GM12878 (cell line): ENCODE measurements around the gene CLCN2. TPM values are rescaled to one million over a fixed set of nuclear protein-coding genes. Genes with fewer than 3 reads are reported as not detected.

Source experiments
- ATAC-seq: fragments of 200-7000 bp; cut with Tn5 transposase; 3 replicates; pipeline ENCODE4 v1.9.1; 2020; ENCODE audit warnings: mild to moderate bottlenecking, moderate library complexity
- BruUV-seq: library from RNA; stranded (reverse); fragments of 400-500 nt; replicated peaks from 2 replicates; lab custom pipeline; 2021; lab: Mats Ljungman, UMichigan
- CTCF ChIA-PET: fragments of 300-600 bp; sonication (Branson Sonifier 250); formaldehyde crosslinking; extraction: SDS; loops from one replicate; lab custom pipeline; 2021; ENCODE audit warnings: inconsistent platforms; lab: Yijun Ruan, JAX
- POLR2A ChIA-PET: fragments of 350-600 bp; formaldehyde crosslinking; extraction: SDS; loops from one replicate; lab custom pipeline; 2021; ENCODE audit warnings: inconsistent platforms; lab: Charles Lee
- RAD21 ChIA-PET: fragments of 300-600 bp; sonication (Branson Sonifier 250); formaldehyde crosslinking; loops from one replicate; lab custom pipeline; 2023; ENCODE audit warnings: antibody characterized with exemption; ENCODE audit not compliant: unreplicated experiment; lab: Charles Lee
- SMC1A ChIA-PET: fragments of 300-600 bp; sonication (Branson Sonifier 250); formaldehyde crosslinking; loops from one replicate; lab custom pipeline; 2023; ENCODE audit not compliant: unreplicated experiment, uncharacterized antibody; lab: Charles Lee
- DNase-seq: peaks from one replicate; pipeline ENCODE4 v3.0.0-alpha.2; 2011; ENCODE audit warnings: low read depth, low spot score
- FAIRE-seq: peaks from 3 replicates; lab custom pipeline; 2011; peaks lifted over from hg19 to GRCh38; lab: Jason Lieb, UNC
- H2AFZ ChIP-seq: 2 replicates; pipeline ENCODE4 v1.6.0; 2011; ENCODE audit warnings: low read depth, low read length, control low read depth; ENCODE audit not compliant: control insufficient read depth
- H3K27ac ChIP-seq: 2 replicates; pipeline ENCODE4 v1.5.1; 2011; ENCODE audit warnings: control low read depth; ENCODE audit not compliant: control insufficient read depth, insufficient read depth
- H3K27me3 ChIP-seq, 2 experiments: replicated peaks in 1 of 2; 2 replicates each; pipeline versions ENCODE4 v1.6.0 to v1.6.1; 2011; ENCODE audit warnings: low read length in 1 of 2; ENCODE audit not compliant: control insufficient read depth in 2 of 2, insufficient read depth in 2 of 2
- H3K36me3 ChIP-seq, 2 experiments: 2 replicates each; pipeline ENCODE4 v1.5.1; 2011; ENCODE audit warnings: low read length in 1 of 2; ENCODE audit not compliant: control insufficient read depth in 2 of 2, insufficient read depth in 2 of 2
- H3K4me1 ChIP-seq: 2 replicates; pipeline ENCODE4 v1.6.1; 2011; ENCODE audit warnings: mild to moderate bottlenecking, low read length, moderate library complexity, mixed read lengths; ENCODE audit not compliant: control insufficient read depth, insufficient read depth
- H3K4me2 ChIP-seq: 2 replicates; pipeline ENCODE4 v1.6.0; 2011; ENCODE audit warnings: control low read depth; ENCODE audit not compliant: control insufficient read depth, insufficient read depth
- H3K4me3 ChIP-seq: fragments of 200-600 bp; sonication (generic); 2 replicates; pipeline ENCODE4 v1.5.1; 2016
- H3K79me2 ChIP-seq: 2 replicates; pipeline ENCODE4 v1.6.0; 2011; ENCODE audit warnings: low read length; ENCODE audit not compliant: control insufficient read depth, insufficient read depth
- H3K9ac ChIP-seq: 2 replicates; pipeline ENCODE4 v1.8.0; 2011; ENCODE audit warnings: low read length, control low read depth, mixed read lengths; ENCODE audit not compliant: control insufficient read depth, insufficient read depth
- H3K9me3 ChIP-seq: replicated peaks from 3 replicates; pipeline ENCODE4 v1.5.1; 2011; ENCODE audit warnings: mild to moderate bottlenecking, low read length; ENCODE audit not compliant: control insufficient read depth, insufficient read depth
- H4K20me1 ChIP-seq: 2 replicates; pipeline ENCODE4 v1.6.0; 2011; ENCODE audit not compliant: control insufficient read depth, insufficient read depth
- ATF7 ChIP-seq: fragments of 450-650 bp; IDR thresholded peaks from 2 replicates; pipeline ENCODE4 v1.6.1; 2016; ENCODE audit warnings: low read depth, mild to moderate bottlenecking
- CBFB ChIP-seq: IDR thresholded peaks from 2 replicates; pipeline ENCODE4 v1.6.1; 2016; ENCODE audit warnings: antibody characterized with exemption, low read depth
- CBX3 ChIP-seq: fragments of 200-600 bp; sonication (generic); IDR thresholded peaks from 2 replicates; pipeline ENCODE4 v1.6.1; 2016; ENCODE audit warnings: low read depth, borderline replicate concordance
- CREM ChIP-seq: IDR thresholded peaks from 2 replicates; pipeline ENCODE4 v1.6.1; 2014; ENCODE audit warnings: antibody characterized with exemption, low read depth
- ESRRA ChIP-seq: IDR thresholded peaks from 2 replicates; pipeline ENCODE4 v1.6.1; 2012; ENCODE audit warnings: mild to moderate bottlenecking, low read length, improper control_type of control experiment
- HDAC6 ChIP-seq: fragments of 200-600 bp; sonication (generic); IDR thresholded peaks from one replicate; pipeline ENCODE4 v1.8.0; 2017; ENCODE audit warnings: antibody characterized with exemption; ENCODE audit not compliant: unreplicated experiment
- MYB ChIP-seq: fragments of 150-350 bp; IDR thresholded peaks from 2 replicates; pipeline ENCODE4 v1.6.1; 2014; ENCODE audit warnings: mild to moderate bottlenecking, low read depth, low read length, borderline replicate concordance
- MYC ChIP-seq: IDR thresholded peaks from 2 replicates; pipeline ENCODE4 v1.6.1; 2011; ENCODE audit warnings: mild to moderate bottlenecking, low read length, moderate library complexity, inconsistent platforms; ENCODE audit not compliant: insufficient read depth, insufficient replicate concordance, insufficient read length, severe bottlenecking
- NFYA ChIP-seq: IDR thresholded peaks from 2 replicates; pipeline ENCODE4 v1.6.1; 2011; ENCODE audit warnings: low read depth, mild to moderate bottlenecking, low read length, improper control_type of control experiment, borderline replicate concordance
- POLR2AphosphoS5 ChIP-seq: IDR thresholded peaks from 2 replicates; pipeline ENCODE4 v1.6.1; 2011; ENCODE audit warnings: mild to moderate bottlenecking, low read length, inconsistent platforms
- POU2F2 ChIP-seq: IDR thresholded peaks from 3 replicates; pipeline ENCODE4 v1.6.1; 2011; ENCODE audit warnings: low read depth, mild to moderate bottlenecking, low read length, borderline replicate concordance
- RAD21 ChIP-seq: IDR thresholded peaks from 2 replicates; pipeline ENCODE4 v1.6.1; 2011; ENCODE audit warnings: mild to moderate bottlenecking, low read depth, low read length, moderate library complexity; ENCODE audit not compliant: insufficient read depth
- RCOR1 ChIP-seq: conservative IDR thresholded peaks from 2 replicates; pipeline ENCODE4 v1.6.1; 2012; ENCODE audit warnings: low read depth, low read length, improper control_type of control experiment
- SMAD1 ChIP-seq: fragments of 450-650 bp; IDR thresholded peaks from 2 replicates; pipeline ENCODE4 v1.6.1; 2018; ENCODE audit warnings: mild to moderate bottlenecking, low read depth; ENCODE audit not compliant: partially characterized antibody
- SRF ChIP-seq, 2 experiments: IDR thresholded peaks; 2 replicates each; pipeline ENCODE4 v1.6.1; 2011; ENCODE audit warnings: low read depth in 2 of 2, low read length in 2 of 2, mild to moderate bottlenecking in 1 of 2, moderate library complexity in 1 of 2
- SUZ12 ChIP-seq: fragments of 200-600 bp; sonication (generic); IDR thresholded peaks from one replicate; pipeline ENCODE4 v1.6.1; 2018; ENCODE audit warnings: antibody characterized with exemption, mild to moderate bottlenecking; ENCODE audit not compliant: unreplicated experiment
- WGBS: methylation state at CpG from one replicate; pipeline ENCODE4 v1.1.6; 2016; ENCODE audit warnings: low lambda C conversion rate; ENCODE audit not compliant: insufficient replicate concordance, insufficient coverage; ENCODE audit errors: missing lambda C conversion rate; 5-methylcytosine and 5-hydroxymethylcytosine counted together
- in situ Hi-C: fragments of 300-500 bp; cut with MboI; formaldehyde crosslinking; loops from 9 replicates; pipeline ENCODE4 v1.14.3; 2018; ENCODE audit warnings: mixed read lengths
- intact Hi-C: fragments of 100-400 bp; cut with micrococcal nuclease; formaldehyde crosslinking; loops from one replicate; pipeline ENCODE4 v1.14.2; 2022; ENCODE audit not compliant: unreplicated experiment
- polyA plus RNA-seq, 11 experiments: library from polyadenylated mRNA; depleted of rRNA in 4 of 11; unstranded in 6 of 11; stranded (reverse) in 5 of 11; fragments of >200 nt; fragmentation: Nextera tagmentation in 4 of 11; fragmentation: Illumina TruSeq in 1 of 11; extraction: Ambion mirVana in 4 of 11; extraction: Trizol in 1 of 11; gene quantifications; 1 replicate in 1 of 11; 2 replicates in 10 of 11; pipeline versions ENCODE4 v1.2.1 to v1.2.3, GENCODE V29; 2011 to 2016; ENCODE audit warnings: inconsistent platforms in 2 of 11, missing spikeins in 2 of 11, low read depth in 1 of 11
- total RNA-seq, 4 experiments: library from RNA; depleted of rRNA in 3 of 4; stranded (reverse); fragments of >200 nt in 3 of 4; fragmentation: Illumina TruSeq in 1 of 4; extraction: Trizol in 1 of 4; gene quantifications; 2 replicates each; pipeline versions ENCODE4 v1.2.1 to v1.2.3, GENCODE V29; 2013 to 2021

Gene CLCN2
- total and polyA plus RNA-seq, 10 of the 15 experiments (the other 5 are each of a cell fraction or from before 2014, with no cell fraction given) = 0.13 to 2.6 (median 0.85) TPM; not detected in 1

DNA sequence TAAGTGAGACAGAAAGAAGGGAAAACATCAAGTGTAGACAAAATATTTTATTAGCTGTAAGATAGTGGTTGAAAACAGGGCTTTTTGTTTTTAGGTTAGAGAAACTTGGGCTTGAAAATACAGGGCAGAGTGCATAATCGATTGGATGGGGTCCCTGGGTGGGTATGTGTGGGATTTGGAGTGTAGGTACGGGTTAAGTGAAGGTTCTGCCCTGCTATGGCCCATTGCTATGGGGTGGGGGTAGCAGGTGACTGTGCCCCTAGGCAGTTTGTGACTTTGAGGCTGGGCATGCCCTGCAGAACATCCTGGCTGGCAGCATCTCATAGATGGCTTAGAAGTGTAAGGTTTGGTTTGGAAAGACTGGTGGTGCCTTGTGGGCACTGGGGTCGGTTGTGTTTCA, 27.7 kb downstream of the CLCN2 start:
- H3K4me2 ChIP-seq = no peak overlapping the region
- RAD21 ChIA-PET = no interaction called here
- H3K27ac ChIP-seq = no peak overlapping the region

DNA sequence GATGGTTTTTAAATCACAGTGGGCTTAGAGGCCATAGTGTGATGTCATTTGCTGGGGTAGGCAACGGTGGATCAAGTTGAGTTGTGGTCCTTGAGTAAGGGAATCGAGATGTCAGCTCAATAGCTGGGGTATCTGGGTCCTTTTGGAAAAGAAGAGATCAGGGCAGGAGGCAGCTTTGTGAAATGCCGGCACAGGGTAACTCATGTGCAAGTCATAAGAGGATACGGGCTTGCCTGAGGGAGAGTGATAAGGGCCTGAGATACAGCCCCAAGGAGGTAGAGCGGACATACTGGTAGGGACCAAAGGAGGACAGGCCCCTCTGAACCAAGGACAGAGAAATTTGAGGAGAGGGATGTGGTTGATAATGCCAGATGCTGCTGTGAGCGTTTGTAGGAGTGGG, 28.2 kb downstream of the CLCN2 start:
- intact Hi-C loops (no loop called here), in situ Hi-C loops (no loop called here)
- no peak for ATAC-seq
- TF ChIP-seq NFYA = no peak
- TF ChIP-seq CBX3 = no peak
- WGBS = 81% methylated on average over 6 of the region's 6 CpGs
- H3K27ac ChIP-seq = no peak overlapping the region
- no peak for FAIRE-seq
- TSS peak; percentile 56 for BruUV-seq
- no peak overlapping the region for H2AFZ ChIP-seq
- H3K36me3 ChIP-seq = peaks cover 32 to 40% of the 10 kb centered on the region in 2 experiments
- DNase-seq = no peak
- ChIA-PET SMC1A (no interaction called here), RAD21 (no interaction called here), CTCF (no interaction called here), POLR2A (no interaction called here)
- H3K9me3 ChIP-seq = no peaks in the 10 kb centered on the region
- no peaks in the 10 kb centered on the region for H3K79me2 ChIP-seq
- no peak overlapping the region for H3K4me3 ChIP-seq
- peaks cover 8% of the 10 kb centered on the region for H3K4me1 ChIP-seq
- H3K9ac ChIP-seq = no peak overlapping the region
- peaks cover 2% of the 10 kb centered on the region for H4K20me1 ChIP-seq
- H3K27me3 ChIP-seq = no peaks in the 10 kb centered on the region
- no peak overlapping the region for H3K4me2 ChIP-seq

More for the DNA sequence above, 27.7 kb downstream of the CLCN2 start:
- H3K4me1 ChIP-seq = peaks cover 8% of the 10 kb centered on the region
- no peaks in the 10 kb centered on the region for H3K9me3 ChIP-seq
- in situ Hi-C loops (no loop called here), intact Hi-C loops (no loop called here)
- no peak for FAIRE-seq
- BruUV-seq = no TSS peak
- H3K79me2 ChIP-seq = no peaks in the 10 kb centered on the region
- no peak for TF ChIP-seq RAD21
- no peak for TF ChIP-seq SMAD1
- no peak for TF ChIP-seq MYC
- no peak for TF ChIP-seq SRF (IDR thresholded peaks at IDR 0.05; ENCODE audit: low read depth in 2 of 2, low read length in 2 of 2)
- no peak; the same call in 1 of the 2 replicates for TF ChIP-seq POLR2AphosphoS5
- TF ChIP-seq HDAC6 = no peak
- no peak for TF ChIP-seq ESRRA
- TF ChIP-seq POU2F2 = no peak
- TF ChIP-seq SUZ12 = no peak
- TF ChIP-seq RCOR1 = no peak
- no peak for TF ChIP-seq MYB
- no peak for TF ChIP-seq CBFB
- TF ChIP-seq CREM = no peak
- TF ChIP-seq ATF7 = no peak
- ChIA-PET SMC1A (no interaction called here), CTCF (no interaction called here), POLR2A (no interaction called here)
- DNase-seq = no peak
- ATAC-seq = no peak
- no peak overlapping the region for H3K9ac ChIP-seq
- no peak overlapping the region for H2AFZ ChIP-seq
- H4K20me1 ChIP-seq = peaks cover 2% of the 10 kb centered on the region
- H3K36me3 ChIP-seq = peaks cover 29 to 36% of the 10 kb centered on the region in 2 experiments
- WGBS = 55% methylated on average over 3 of the region's 3 CpGs
- H3K27me3 ChIP-seq = no peaks in the 10 kb centered on the region
- no peak overlapping the region for H3K4me3 ChIP-seq
